ENCODE results near the gene COA6. TPM values are rescaled to one million over a fixed set of nuclear protein-coding genes. Genes with fewer than 3 reads are reported as not detected.
"Not testable (repeated sequence)": the region's sequence is repeated elsewhere in the genome, so short reads cannot be mapped to it uniquely, and the experiment has no call there.

Gene COA6
- total and polyA plus RNA-seq, 8 donors: 8.1 to 167 (median 52.3) TPM

DNA sequence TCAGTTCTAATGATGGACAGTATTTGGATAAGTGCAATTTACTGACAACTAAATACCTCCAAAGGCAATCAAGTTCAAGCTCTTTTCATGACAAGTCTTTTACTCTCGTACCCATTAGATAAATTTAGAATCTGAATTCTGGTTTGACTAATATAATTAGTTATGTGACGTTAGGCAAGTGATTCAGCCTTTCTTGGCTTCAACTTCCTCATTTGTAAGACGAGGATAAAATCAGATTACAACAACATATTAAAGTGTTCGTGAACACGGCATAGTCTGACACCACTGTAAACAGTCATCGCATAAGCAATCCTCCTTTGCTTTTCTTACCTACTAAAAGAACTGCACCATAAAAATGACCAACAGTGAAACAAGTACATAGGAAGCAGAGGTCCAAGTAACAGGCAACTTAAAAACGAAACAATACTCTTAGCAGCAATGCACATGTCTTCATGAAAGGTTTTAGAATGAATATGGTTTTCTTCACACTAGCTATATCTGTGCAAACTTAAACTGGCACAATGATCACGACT, 25.7 kb downstream of the COA6 start:
- no peak for TF ChIP-seq EP300 (IDR thresholded peaks at IDR 0.05)
- no peak for TF ChIP-seq POLR2A (IDR thresholded peaks at IDR 0.05)
- TF ChIP-seq, protein P1, sequence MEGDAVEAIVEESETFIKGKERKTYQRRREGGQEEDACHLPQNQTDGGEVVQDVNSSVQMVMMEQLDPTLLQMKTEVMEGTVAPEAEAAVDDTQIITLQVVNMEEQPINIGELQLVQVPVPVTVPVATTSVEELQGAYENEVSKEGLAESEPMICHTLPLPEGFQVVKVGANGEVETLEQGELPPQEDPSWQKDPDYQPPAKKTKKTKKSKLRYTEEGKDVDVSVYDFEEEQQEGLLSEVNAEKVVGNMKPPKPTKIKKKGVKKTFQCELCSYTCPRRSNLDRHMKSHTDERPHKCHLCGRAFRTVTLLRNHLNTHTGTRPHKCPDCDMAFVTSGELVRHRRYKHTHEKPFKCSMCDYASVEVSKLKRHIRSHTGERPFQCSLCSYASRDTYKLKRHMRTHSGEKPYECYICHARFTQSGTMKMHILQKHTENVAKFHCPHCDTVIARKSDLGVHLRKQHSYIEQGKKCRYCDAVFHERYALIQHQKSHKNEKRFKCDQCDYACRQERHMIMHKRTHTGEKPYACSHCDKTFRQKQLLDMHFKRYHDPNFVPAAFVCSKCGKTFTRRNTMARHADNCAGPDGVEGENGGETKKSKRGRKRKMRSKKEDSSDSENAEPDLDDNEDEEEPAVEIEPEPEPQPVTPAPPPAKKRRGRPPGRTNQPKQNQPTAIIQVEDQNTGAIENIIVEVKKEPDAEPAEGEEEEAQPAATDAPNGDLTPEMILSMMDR (IDR thresholded peaks at IDR 0.05): no peak
- TF ChIP-seq POLR2AphosphoS5 (IDR thresholded peaks at IDR 0.05): no peak
- intact Hi-C loops (cut with DNase I; ENCODE audit: low total_unique reads): no loop called here
- Histone ChIP-seq H3K9me3 (no peaks in the 10 kb centered on the region), H3K36me3 (peaks cover 0 to 21% (median 13%) of the 10 kb centered on the region in 4 donors), H3K27ac (no peak overlapping the region), H3K27me3 (no peaks in the 10 kb centered on the region), H3K4me3 (peak overlapping the region in 1 of 4 donors; percentile 5), H3K4me1 (peaks cover 0 to 14% (median 0%) of the 10 kb centered on the region in 4 donors)
- DNase-seq: no peak
- 56 to 67% (median 64%) methylated on average over 8 of the region's 8 CpGs for WGBS, 5 donors

DNA sequence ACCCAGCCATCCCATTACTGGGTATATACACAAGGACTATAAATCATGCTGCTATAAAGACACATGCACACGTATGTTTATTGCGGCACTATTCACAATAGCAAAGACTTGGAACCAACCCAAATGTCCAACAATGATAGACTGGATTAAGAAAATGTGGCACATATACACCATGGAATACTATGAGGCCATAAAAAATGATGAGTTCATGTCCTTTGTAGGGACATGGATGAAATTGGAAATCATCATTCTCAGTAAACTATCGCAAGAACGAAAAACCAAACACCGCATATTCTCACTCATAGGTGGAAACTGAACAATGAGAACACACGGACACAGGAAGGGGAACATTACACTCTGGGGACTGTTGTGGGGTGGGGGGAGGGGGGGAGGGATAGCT, 26.3 kb downstream of the COA6 start:
- DNase-seq: not testable (repeated sequence)

DNA sequence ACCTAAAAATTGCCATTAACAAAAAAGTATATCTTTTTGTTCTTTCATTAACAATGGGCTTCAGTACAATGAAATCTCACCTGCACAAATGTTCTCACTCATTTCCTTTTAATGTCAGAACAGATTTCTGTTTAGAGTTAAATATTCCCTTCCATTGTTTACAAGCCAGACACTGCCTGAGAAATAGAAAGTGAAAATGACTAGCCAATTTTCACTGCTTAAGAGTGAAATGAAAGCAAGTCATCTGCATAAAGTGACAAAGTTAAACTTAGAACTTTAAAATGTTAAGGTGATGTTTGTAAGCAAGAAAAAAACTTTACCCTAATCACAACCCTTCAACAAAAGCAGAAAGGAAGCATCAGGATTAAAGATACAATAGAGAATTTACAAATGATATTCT, 27.5 kb downstream of the COA6 start:
- H3K4me3 ChIP-seq: no peak overlapping the region
- no peak for TF ChIP-seq POLR2A (IDR thresholded peaks at IDR 0.05)
- TF ChIP-seq POLR2AphosphoS5 (IDR thresholded peaks at IDR 0.05): no peak
- no peak for TF ChIP-seq EP300 (IDR thresholded peaks at IDR 0.05)
- TF ChIP-seq, protein P1 (IDR thresholded peaks at IDR 0.05): no peak
- intact Hi-C loops (cut with DNase I; ENCODE audit: low total_unique reads): no loop called here
- peaks cover 0 to 14% (median 0%) of the 10 kb centered on the region in 4 donors for H3K4me1 ChIP-seq
- H3K9me3 ChIP-seq: no peaks in the 10 kb centered on the region
- DNase-seq: peak in 1 of 2 donors; percentile 20
- H3K27ac ChIP-seq: peak overlapping the region in 4 of 5 donors; percentile 14 to 54 (median 34)
- peaks cover 5 to 23% (median 16%) of the 10 kb centered on the region in 4 donors for H3K36me3 ChIP-seq
- no peaks in the 10 kb centered on the region for H3K27me3 ChIP-seq

More for the DNA sequence above, 26.3 kb downstream of the COA6 start:
- H3K4me1 ChIP-seq: peaks cover 0 to 14% (median 0%) of the 10 kb centered on the region in 4 donors
- H3K27me3 ChIP-seq; H3K9me3 ChIP-seq; H3K27ac ChIP-seq; H3K4me3 ChIP-seq; intact Hi-C loops (cut with DNase I; ENCODE audit: low total_unique reads): not testable (repeated sequence)
- H3K36me3 ChIP-seq: peaks cover 0 to 19% (median 11%) of the 10 kb centered on the region in 4 donors
- WGBS, 5 donors: 83 to 94% (median 92%) methylated on average over 6 of the region's 6 CpGs

DNA sequence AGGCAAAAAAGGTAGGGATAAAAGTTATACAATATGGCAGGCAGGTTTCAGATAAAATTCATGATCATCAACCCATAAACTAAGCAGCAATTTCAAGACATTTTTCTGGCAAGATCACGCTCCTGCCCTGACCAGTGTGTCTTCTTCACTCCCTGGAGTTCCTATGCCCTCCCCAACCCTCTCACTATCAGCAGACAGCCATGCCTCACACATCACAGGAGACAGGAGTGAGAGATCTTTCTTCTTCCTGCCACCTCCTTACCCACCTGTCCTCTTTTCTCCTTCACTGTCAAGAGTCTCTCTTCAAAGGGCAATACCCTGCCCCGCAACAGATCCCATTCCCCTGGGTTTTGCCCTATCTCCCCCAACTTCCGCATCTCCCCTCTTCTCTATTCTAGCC, 28.4 kb downstream of the COA6 start:
- no peak for TF ChIP-seq POLR2AphosphoS5 (IDR thresholded peaks at IDR 0.05)
- TF ChIP-seq POLR2A (IDR thresholded peaks at IDR 0.05): no peak
- no peak for TF ChIP-seq EP300 (IDR thresholded peaks at IDR 0.05)
- TF ChIP-seq, protein P1 (IDR thresholded peaks at IDR 0.05): no peak
- Histone ChIP-seq H3K9me3 (no peaks in the 10 kb centered on the region), H3K4me3 (no peak overlapping the region), H3K36me3 (peaks cover 5 to 23% (median 17%) of the 10 kb centered on the region in 4 donors), H3K27me3 (no peaks in the 10 kb centered on the region), H3K27ac (peak overlapping the region in 1 of 5 donors; percentile 51), H3K4me1 (peaks cover 0 to 14% (median 0%) of the 10 kb centered on the region in 4 donors)
- intact Hi-C loops (cut with DNase I; ENCODE audit: low total_unique reads): no loop called here
- DNase-seq: no peak
- 94 to 99% (median 99%) methylated on average over 3 of the region's 3 CpGs for WGBS, 5 donors

DNA sequence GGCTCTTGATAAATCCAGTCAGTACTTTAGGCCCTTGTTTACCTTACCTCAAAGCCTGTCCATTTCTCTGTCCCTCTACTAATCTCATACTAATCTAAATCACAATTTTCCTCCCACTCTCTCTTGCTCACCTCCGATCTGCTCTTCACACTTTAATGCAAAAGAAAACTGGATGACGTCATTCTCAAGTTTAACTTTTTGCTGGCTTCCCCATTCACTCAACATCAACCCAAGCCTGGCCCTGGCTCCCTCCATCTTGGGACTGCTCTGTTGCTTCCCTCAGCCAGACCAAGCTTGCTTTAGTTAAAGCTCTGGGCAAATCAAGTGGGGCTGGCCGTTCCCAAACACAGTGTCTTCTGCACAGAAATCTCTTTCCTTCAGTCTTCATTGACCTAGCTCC, 29.7 kb downstream of the COA6 start:
- Histone ChIP-seq H3K9me3 (no peaks in the 10 kb centered on the region), H3K27ac (no peak overlapping the region), H3K27me3 (no peaks in the 10 kb centered on the region), H3K36me3 (peaks cover 5 to 23% (median 17%) of the 10 kb centered on the region in 4 donors), H3K4me1 (peaks cover 0 to 14% (median 0%) of the 10 kb centered on the region in 4 donors), H3K4me3 (no peak overlapping the region)
- WGBS, 5 donors: 80 to 87% (median 84%) methylated on average over 3 of the region's 3 CpGs
- intact Hi-C loops (cut with DNase I; ENCODE audit: low total_unique reads): no loop called here
- TF ChIP-seq EP300 (IDR thresholded peaks at IDR 0.05) (no peak), POLR2A (IDR thresholded peaks at IDR 0.05) (no peak), POLR2AphosphoS5 (IDR thresholded peaks at IDR 0.05) (no peak)
- TF ChIP-seq, protein P1 (IDR thresholded peaks at IDR 0.05): no peak
- no peak for DNase-seq

Data from stomach (tissue), 9 donors.